Breast epithelium (tissue), 4 donors: ENCODE results near the gene MACROD2. TPM values are rescaled to one million over a fixed set of nuclear protein-coding genes. Genes with fewer than 3 reads are reported as not detected.
A peak's percentile ranks its signal among the peaks of the same experiment; 100 is the strongest.
"Not testable (repeated sequence)": the region's sequence is repeated elsewhere in the genome, so short reads cannot be mapped to it uniquely, and the experiment has no call there.

ENCODE experiments used
- DNase-seq, 2 donors: peaks; one replicate each; pipeline ENCODE4 v3.0.0-alpha.2; 2019; ENCODE audit warnings: low spot score in 2 of 2
- H3K27ac ChIP-seq, 2 donors: fragments of 200-600 bp; sonication (generic) in 1 of 2; one replicate each; pipeline ENCODE4 v1.5.1; 2016 to 2019; ENCODE audit warnings: mild to moderate bottlenecking in 1 of 2
- H3K27me3 ChIP-seq, 2 donors: fragments of 200-600 bp; sonication (generic) in 1 of 2; one replicate each; pipeline versions ENCODE4 v1.5.1 to v1.6.0; 2017 to 2019; ENCODE audit warnings: control low read depth in 1 of 2, mild to moderate bottlenecking in 1 of 2
- H3K36me3 ChIP-seq: fragments of 200-600 bp; one replicate; pipeline ENCODE4 v1.5.1; 2019
- H3K4me1 ChIP-seq, 2 donors: fragments of 200-600 bp; sonication (generic); one replicate each; pipeline ENCODE4 v1.5.1; 2016 to 2019; ENCODE audit warnings: control low read depth in 1 of 2
- H3K4me3 ChIP-seq, 3 donors: fragments of 200-600 bp; sonication (generic); 1 replicate in 2 of 3; 2 replicates in 1 of 3; pipeline ENCODE4 v1.5.1; 2016 to 2019; ENCODE audit warnings: mild to moderate bottlenecking in 3 of 3, moderate library complexity in 2 of 3
- H3K9me3 ChIP-seq, 2 donors: fragments of 200-600 bp; sonication (generic) in 1 of 2; one replicate each; pipeline ENCODE4 v1.5.1; 2016 to 2019; ENCODE audit warnings: control low read depth in 1 of 2
- POLR2A ChIP-seq: fragments of 450-650 bp; IDR thresholded peaks from one replicate; pipeline ENCODE4 v1.6.1; 2016; ENCODE audit warnings: antibody characterized with exemption, mild to moderate bottlenecking, moderate library complexity
- POLR2AphosphoS5 ChIP-seq, 3 donors: sonication (generic); formaldehyde crosslinking; IDR thresholded peaks; one replicate each; pipeline ENCODE4 v1.6.1; 2017; ENCODE audit warnings: antibody characterized with exemption in 3 of 3
- intact Hi-C: fragments of 100-400 bp; cut with DNase I; formaldehyde crosslinking; loops from one replicate; pipeline ENCODE4 v1.15.1; 2023; ENCODE audit warnings: low total_unique reads
- total RNA-seq, 3 donors: library from RNA; depleted of rRNA; stranded (reverse); fragments of >200 nt; gene quantifications; one replicate each; pipeline ENCODE4 v1.1.0, GENCODE V29; 2016
- TF ChIP-seq, protein P1 (sequence below), 3 donors: fragments of 450-650 bp; IDR thresholded peaks; one replicate each; pipeline ENCODE4 v1.5.1; 2016 to 2017; ENCODE audit warnings: antibody characterized with exemption in 3 of 3, mild to moderate bottlenecking in 3 of 3, moderate library complexity in 3 of 3

MACROD2 gene
- total RNA-seq, 3 donors from 2014 or later, result 6.7 to 26.8 (median 8.8) TPM

DNA sequence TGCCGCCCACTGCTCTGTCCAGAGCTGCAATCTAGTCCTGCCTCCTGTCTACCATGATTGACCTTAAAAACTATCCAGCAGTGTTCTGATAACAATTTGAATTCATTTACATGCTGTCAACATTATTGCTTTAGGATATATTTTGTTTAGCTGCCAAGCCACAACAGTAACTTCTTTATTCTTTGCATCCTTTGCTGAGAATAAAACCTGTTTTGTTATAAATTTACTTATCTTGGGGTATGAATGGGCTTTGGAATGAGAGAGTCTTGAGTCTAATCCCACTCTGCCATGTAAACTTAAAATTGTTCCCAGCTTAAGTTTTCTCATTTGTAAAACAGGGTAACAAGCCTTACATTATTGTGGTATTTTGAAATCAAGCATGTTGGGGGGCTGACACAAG is 225.7 kb downstream of the MACROD2 start:
- Histone ChIP-seq H3K9me3 (no peaks in the 10 kb centered on the region), H3K27me3 (no peaks in the 10 kb centered on the region), H3K4me1 (no peaks in the 10 kb centered on the region), H3K4me3 (no peak overlapping the region), H3K27ac (no peak overlapping the region), H3K36me3 (no peaks in the 10 kb centered on the region)
- DNase-seq, result no peak
- TF ChIP-seq, protein P1, sequence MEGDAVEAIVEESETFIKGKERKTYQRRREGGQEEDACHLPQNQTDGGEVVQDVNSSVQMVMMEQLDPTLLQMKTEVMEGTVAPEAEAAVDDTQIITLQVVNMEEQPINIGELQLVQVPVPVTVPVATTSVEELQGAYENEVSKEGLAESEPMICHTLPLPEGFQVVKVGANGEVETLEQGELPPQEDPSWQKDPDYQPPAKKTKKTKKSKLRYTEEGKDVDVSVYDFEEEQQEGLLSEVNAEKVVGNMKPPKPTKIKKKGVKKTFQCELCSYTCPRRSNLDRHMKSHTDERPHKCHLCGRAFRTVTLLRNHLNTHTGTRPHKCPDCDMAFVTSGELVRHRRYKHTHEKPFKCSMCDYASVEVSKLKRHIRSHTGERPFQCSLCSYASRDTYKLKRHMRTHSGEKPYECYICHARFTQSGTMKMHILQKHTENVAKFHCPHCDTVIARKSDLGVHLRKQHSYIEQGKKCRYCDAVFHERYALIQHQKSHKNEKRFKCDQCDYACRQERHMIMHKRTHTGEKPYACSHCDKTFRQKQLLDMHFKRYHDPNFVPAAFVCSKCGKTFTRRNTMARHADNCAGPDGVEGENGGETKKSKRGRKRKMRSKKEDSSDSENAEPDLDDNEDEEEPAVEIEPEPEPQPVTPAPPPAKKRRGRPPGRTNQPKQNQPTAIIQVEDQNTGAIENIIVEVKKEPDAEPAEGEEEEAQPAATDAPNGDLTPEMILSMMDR (IDR thresholded peaks at IDR 0.05), result no peak
- TF ChIP-seq POLR2AphosphoS5 (IDR thresholded peaks at IDR 0.05) (no peak), POLR2A (no peak)
- intact Hi-C loops, result no loop called here

GRCh38 chr20:14223806-14224205 is 228.5 kb downstream of the MACROD2 start:
- H3K27ac ChIP-seq, result no peak overlapping the region
- no peaks in the 10 kb centered on the region for H3K27me3 ChIP-seq
- no peaks in the 10 kb centered on the region for H3K36me3 ChIP-seq
- intact Hi-C loops, result no loop called here
- H3K9me3 ChIP-seq, result no peaks in the 10 kb centered on the region
- no peak overlapping the region for H3K4me3 ChIP-seq
- DNase-seq, result no peak
- no peaks in the 10 kb centered on the region for H3K4me1 ChIP-seq
- TF ChIP-seq POLR2AphosphoS5 (IDR thresholded peaks at IDR 0.05), result no peak
- TF ChIP-seq, protein P1 (IDR thresholded peaks at IDR 0.05), result no peak
- TF ChIP-seq POLR2A, result no peak

- intact Hi-C loops, H3K4me1 ChIP-seq, DNase-seq, H3K36me3 ChIP-seq, H3K9me3 ChIP-seq, H3K27ac ChIP-seq, H3K27me3 ChIP-seq: not testable (repeated sequence)
- H3K4me3 ChIP-seq, result peak overlapping the region; percentile 21 to 62 (median 42)
Measured at GRCh38 chr20:14226051-14227049, 231.0 kb downstream of the MACROD2 start.

DNA sequence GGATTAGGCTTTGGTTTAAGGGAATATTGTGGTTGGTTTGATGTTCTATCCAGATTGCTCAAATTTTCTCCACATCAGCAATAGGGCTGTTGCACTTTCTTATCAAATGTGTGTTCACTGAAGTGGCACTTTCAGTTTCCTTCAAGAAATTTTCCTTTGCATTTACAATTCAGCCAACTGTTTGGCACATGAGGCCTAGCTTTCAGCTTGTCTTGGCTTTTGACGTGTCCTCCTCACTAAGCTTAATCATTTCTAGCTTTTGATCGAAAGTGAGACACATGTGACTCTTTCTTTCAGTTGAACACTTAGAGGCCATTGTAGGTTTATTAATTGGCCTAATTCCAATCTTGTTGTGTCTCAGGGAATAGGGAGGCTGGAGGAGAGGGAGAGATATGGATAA is 237.3 kb downstream of the MACROD2 start:
- Histone ChIP-seq H3K4me3 (no peak overlapping the region), H3K36me3 (no peaks in the 10 kb centered on the region), H3K27ac (no peak overlapping the region), H3K4me1 (no peaks in the 10 kb centered on the region), H3K9me3 (no peaks in the 10 kb centered on the region), H3K27me3 (no peaks in the 10 kb centered on the region)
- intact Hi-C loops, result no loop called here
- no peak for TF ChIP-seq POLR2A
- TF ChIP-seq, protein P1 (IDR thresholded peaks at IDR 0.05), result no peak
- TF ChIP-seq POLR2AphosphoS5 (IDR thresholded peaks at IDR 0.05), result no peak
- DNase-seq, result no peak

GRCh38 chr20:14234666-14235295 is 239.5 kb downstream of the MACROD2 start:
- no peaks in the 10 kb centered on the region for H3K4me1 ChIP-seq
- no peak overlapping the region for H3K27ac ChIP-seq
- H3K36me3 ChIP-seq, result no peaks in the 10 kb centered on the region
- intact Hi-C loops, result no loop called here
- H3K4me3 ChIP-seq, result no peak overlapping the region
- H3K9me3 ChIP-seq, result no peaks in the 10 kb centered on the region
- no peaks in the 10 kb centered on the region for H3K27me3 ChIP-seq
- TF ChIP-seq POLR2AphosphoS5 (IDR thresholded peaks at IDR 0.05), result no peak
- TF ChIP-seq, protein P1 (IDR thresholded peaks at IDR 0.05), result no peak
- DNase-seq, result no peak
